ENCODE data around the gene HMGCS2.

The HMGCS2 gene

DNA sequence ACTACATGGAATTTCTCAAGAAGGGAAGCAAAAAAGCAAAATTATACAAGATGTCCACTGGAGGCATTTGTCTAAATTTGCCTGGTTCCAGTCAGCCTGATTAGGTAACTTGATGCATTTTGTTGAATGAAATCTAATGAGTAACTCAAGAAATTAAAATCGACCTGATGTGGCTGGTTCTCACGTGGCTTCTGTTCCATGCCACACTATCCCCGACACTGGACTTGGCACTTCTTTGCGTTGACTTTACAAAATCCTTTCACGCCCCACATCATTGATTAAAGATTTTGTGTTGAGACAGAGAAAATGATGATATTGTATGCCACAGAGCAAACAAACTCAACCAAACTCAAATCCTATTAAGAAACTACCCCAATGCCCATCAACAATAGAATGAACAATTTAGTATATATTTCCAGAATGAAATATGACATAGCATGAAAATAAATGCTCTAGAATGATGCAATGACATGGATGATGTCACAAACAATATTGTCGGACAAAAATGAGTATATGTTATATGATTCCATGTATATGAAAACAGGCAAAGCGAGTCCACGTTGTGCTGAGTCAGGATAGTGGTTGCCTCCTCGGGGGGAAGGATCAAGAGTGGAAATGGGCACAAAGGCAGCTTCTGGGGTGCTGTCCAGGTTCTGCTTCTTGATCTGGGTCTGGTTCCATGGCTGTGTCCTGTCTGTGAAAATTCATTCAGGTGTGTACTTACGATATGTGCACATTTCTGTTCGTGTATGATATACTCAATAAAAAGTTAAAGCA is 12.9 kb upstream of the HMGCS2 start:
- TF ChIP-seq, protein P1, sequence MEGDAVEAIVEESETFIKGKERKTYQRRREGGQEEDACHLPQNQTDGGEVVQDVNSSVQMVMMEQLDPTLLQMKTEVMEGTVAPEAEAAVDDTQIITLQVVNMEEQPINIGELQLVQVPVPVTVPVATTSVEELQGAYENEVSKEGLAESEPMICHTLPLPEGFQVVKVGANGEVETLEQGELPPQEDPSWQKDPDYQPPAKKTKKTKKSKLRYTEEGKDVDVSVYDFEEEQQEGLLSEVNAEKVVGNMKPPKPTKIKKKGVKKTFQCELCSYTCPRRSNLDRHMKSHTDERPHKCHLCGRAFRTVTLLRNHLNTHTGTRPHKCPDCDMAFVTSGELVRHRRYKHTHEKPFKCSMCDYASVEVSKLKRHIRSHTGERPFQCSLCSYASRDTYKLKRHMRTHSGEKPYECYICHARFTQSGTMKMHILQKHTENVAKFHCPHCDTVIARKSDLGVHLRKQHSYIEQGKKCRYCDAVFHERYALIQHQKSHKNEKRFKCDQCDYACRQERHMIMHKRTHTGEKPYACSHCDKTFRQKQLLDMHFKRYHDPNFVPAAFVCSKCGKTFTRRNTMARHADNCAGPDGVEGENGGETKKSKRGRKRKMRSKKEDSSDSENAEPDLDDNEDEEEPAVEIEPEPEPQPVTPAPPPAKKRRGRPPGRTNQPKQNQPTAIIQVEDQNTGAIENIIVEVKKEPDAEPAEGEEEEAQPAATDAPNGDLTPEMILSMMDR (IDR thresholded peaks at IDR 0.05; ENCODE audit: low read length), result no peak
- TF ChIP-seq EZH2 (IDR thresholded peaks at IDR 0.05; ENCODE audit: borderline replicate concordance, low read length), result no peak
- Histone ChIP-seq H3K79me2 (ENCODE audit: insufficient read depth, low read length) (no peaks in the 10 kb centered on the region), H3K4me1 (ENCODE audit: insufficient read depth, low read length, severe bottlenecking) (no peaks in the 10 kb centered on the region), H4K20me1 (ENCODE audit: insufficient read depth, low read length) (no peaks in the 10 kb centered on the region), H3K9me2 (ENCODE audit: low read depth, low read length) (no peaks in the 10 kb centered on the region), H3K4me3 (ENCODE audit: low read depth, low read length, poor library complexity, severe bottlenecking) (no peak overlapping the region), H3K36me3 (ENCODE audit: insufficient read depth, low read length) (no peaks in the 10 kb centered on the region), H3F3A (ENCODE audit: insufficient read depth, low read length) (no peaks in the 10 kb centered on the region), H3K4me2 (ENCODE audit: low read length) (no peak overlapping the region), H3K27ac (ENCODE audit: low read depth, low read length, poor library complexity, severe bottlenecking) (no peak overlapping the region), H2AFZ (ENCODE audit: low read length) (no peak overlapping the region), H3K9me3 (ENCODE audit: low read length) (no peaks in the 10 kb centered on the region), H3K27me3 (ENCODE audit: insufficient read depth, low read length) (no peaks in the 10 kb centered on the region), H3K9ac (ENCODE audit: low read length) (no peak overlapping the region)

DNA sequence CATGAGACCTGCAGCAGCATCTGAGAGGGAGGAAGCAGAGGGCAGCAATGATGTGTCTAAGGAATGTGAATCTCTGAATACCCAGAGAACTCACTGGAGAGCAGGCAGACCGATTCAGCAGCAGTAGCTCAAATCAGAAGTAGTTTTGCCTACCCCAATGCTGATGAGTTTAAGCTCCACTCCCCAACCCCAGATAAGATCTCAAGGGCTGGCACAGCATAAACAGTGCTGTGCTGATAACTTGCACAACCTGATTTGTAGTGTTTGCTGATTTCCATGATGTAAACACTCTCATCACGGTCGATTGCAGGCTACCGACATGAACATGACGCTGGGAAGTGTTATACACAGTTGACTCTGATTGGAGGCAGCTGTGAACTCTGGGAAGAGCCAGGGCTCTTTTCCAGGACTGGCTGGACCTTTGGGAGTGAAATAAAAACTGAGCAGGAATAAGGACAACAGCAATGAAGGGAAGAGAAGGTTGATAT is 11.2 kb upstream of the HMGCS2 start:
- no peaks in the 10 kb centered on the region for H3K9me3 ChIP-seq (ENCODE audit: low read length)
- no peak overlapping the region for H3K4me2 ChIP-seq (ENCODE audit: low read length)
- no peak overlapping the region for H3K27ac ChIP-seq (ENCODE audit: low read depth, low read length, poor library complexity, severe bottlenecking)
- no peak overlapping the region for H2AFZ ChIP-seq (ENCODE audit: low read length)
- H3K27me3 ChIP-seq (ENCODE audit: insufficient read depth, low read length), result no peaks in the 10 kb centered on the region
- H3K36me3 ChIP-seq (ENCODE audit: insufficient read depth, low read length), result no peaks in the 10 kb centered on the region
- H3K4me3 ChIP-seq (ENCODE audit: low read depth, low read length, poor library complexity, severe bottlenecking), result no peak overlapping the region
- H3K4me1 ChIP-seq (ENCODE audit: insufficient read depth, low read length, severe bottlenecking), result no peaks in the 10 kb centered on the region
- H3F3A ChIP-seq (ENCODE audit: insufficient read depth, low read length), result no peaks in the 10 kb centered on the region
- no peak overlapping the region for H3K9ac ChIP-seq (ENCODE audit: low read length)
- no peaks in the 10 kb centered on the region for H3K9me2 ChIP-seq (ENCODE audit: low read depth, low read length)
- H4K20me1 ChIP-seq (ENCODE audit: insufficient read depth, low read length), result no peaks in the 10 kb centered on the region
- TF ChIP-seq EZH2 (IDR thresholded peaks at IDR 0.05; ENCODE audit: borderline replicate concordance, low read length), result no peak
- H3K79me2 ChIP-seq (ENCODE audit: insufficient read depth, low read length), result no peaks in the 10 kb centered on the region

DNA sequence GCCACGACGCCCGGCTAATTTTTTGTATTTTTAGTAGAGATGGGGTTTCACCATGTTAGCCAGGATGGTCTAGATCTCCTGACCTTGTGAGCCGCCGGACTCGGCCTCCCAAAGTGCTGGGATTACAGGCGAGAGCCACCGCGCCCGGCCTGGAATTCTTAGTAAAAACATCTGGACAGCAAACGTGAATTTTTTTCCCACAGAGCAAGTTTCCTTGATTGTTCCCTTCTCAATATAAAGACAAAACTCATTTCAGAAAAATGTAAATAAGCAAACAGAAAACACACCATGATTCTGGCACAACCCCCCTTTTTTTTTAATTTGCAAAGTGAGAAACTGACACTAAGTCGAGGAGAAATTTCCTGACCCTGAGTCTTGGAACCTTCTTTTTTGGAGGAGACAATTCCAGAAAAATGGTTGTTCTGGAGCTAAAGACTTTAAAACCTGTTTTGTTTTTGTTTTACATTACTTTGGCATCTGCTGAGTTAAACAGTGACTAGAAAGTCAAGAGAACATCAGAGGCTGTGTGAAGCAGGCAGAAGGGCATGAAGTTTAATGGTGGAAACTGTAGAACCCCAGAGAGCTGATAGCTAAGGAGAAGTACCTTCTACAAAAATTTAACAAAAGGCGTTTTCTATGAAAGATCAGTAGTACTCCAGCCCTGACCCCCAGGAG is 10.3 kb upstream of the HMGCS2 start:
- H3K4me3 ChIP-seq (ENCODE audit: low read depth, low read length, poor library complexity, severe bottlenecking), result no peak overlapping the region
- no peak overlapping the region for H2AFZ ChIP-seq (ENCODE audit: low read length)
- H3K27me3 ChIP-seq (ENCODE audit: insufficient read depth, low read length), result no peaks in the 10 kb centered on the region
- no peaks in the 10 kb centered on the region for H3K79me2 ChIP-seq (ENCODE audit: insufficient read depth, low read length)
- H3K9me3 ChIP-seq (ENCODE audit: low read length), result no peaks in the 10 kb centered on the region
- H3K9ac ChIP-seq (ENCODE audit: low read length), result no peak overlapping the region
- TF ChIP-seq, protein P1 (IDR thresholded peaks at IDR 0.05; ENCODE audit: low read length), result no peak
- TF ChIP-seq EZH2 (IDR thresholded peaks at IDR 0.05; ENCODE audit: borderline replicate concordance, low read length), result no peak
- no peak overlapping the region for H3K4me2 ChIP-seq (ENCODE audit: low read length)
- H3K36me3 ChIP-seq (ENCODE audit: insufficient read depth, low read length), result no peaks in the 10 kb centered on the region
- H3K27ac ChIP-seq (ENCODE audit: low read depth, low read length, poor library complexity, severe bottlenecking), result no peak overlapping the region
- no peaks in the 10 kb centered on the region for H3F3A ChIP-seq (ENCODE audit: insufficient read depth, low read length)
- no peaks in the 10 kb centered on the region for H4K20me1 ChIP-seq (ENCODE audit: insufficient read depth, low read length)
- H3K4me1 ChIP-seq (ENCODE audit: insufficient read depth, low read length, severe bottlenecking), result no peaks in the 10 kb centered on the region
- H3K9me2 ChIP-seq (ENCODE audit: low read depth, low read length), result no peaks in the 10 kb centered on the region

Measured in OCI-LY1 (cell line).